GM21390 (cell line): ENCODE data around the gene PREP.
A peak's percentile ranks its signal among the peaks of the same experiment; 100 is the strongest.
"Not testable (repeated sequence)": the region's sequence is repeated elsewhere in the genome, so short reads cannot be mapped to it uniquely, and the experiment has no call there.

ENCODE experiments used
- ATAC-seq: cut with Tn5 transposase; IDR thresholded peaks from one replicate; pipeline ENCODE4 v1.9.1; 2021; ENCODE audit not compliant: unreplicated experiment

The PREP gene

GRCh38 chr6:105273589-105273988 lies 129.3 kb downstream of the PREP start:
- no peak for ATAC-seq

DNA sequence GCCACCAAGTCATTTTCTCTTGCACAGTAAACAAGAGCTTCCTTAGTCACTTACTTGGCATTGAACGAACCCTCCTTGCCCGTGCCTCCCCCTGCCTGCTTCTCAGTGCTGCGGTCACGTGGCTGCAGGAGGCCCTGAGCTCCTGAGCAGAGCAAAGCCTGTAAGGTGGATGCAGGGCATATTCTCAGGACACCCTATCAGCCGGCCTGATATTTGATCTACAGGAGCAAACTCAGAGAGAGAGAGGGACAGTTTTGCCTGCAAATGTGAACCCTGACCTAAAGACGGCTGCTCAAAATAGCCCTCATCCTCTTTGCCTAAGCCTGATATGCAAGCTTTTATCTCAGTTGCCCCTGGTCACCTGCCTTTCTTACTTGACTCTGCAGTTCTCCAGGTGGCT lies 130.1 kb downstream of the PREP start:
- no peak for ATAC-seq

DNA sequence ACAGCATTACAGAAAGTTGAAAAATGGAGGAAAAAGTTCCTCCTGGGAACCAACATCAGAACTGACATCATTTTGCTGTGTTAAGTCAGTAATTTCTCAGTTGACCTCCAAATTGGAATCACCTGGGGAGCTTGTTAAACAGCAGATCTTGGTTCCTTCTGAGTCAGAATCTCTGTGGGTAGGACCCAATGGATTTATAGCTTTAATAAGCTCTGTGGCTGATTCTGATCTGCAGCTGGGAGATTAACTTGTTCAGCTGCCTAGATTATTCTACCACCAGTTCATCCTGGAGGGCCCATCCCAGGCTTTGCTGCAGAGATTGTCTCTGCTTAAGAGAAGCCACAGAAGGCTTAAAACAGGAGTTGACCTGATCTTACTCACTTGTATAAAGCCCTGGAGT lies 132.4 kb downstream of the PREP start:
- no peak for ATAC-seq

- no peak for ATAC-seq
Measured at GRCh38 chr6:105269390-105269789, 133.5 kb downstream of the PREP start.

GRCh38 chr6:105263685-105264610 lies 138.9 kb downstream of the PREP start:
- no peak for ATAC-seq

DNA sequence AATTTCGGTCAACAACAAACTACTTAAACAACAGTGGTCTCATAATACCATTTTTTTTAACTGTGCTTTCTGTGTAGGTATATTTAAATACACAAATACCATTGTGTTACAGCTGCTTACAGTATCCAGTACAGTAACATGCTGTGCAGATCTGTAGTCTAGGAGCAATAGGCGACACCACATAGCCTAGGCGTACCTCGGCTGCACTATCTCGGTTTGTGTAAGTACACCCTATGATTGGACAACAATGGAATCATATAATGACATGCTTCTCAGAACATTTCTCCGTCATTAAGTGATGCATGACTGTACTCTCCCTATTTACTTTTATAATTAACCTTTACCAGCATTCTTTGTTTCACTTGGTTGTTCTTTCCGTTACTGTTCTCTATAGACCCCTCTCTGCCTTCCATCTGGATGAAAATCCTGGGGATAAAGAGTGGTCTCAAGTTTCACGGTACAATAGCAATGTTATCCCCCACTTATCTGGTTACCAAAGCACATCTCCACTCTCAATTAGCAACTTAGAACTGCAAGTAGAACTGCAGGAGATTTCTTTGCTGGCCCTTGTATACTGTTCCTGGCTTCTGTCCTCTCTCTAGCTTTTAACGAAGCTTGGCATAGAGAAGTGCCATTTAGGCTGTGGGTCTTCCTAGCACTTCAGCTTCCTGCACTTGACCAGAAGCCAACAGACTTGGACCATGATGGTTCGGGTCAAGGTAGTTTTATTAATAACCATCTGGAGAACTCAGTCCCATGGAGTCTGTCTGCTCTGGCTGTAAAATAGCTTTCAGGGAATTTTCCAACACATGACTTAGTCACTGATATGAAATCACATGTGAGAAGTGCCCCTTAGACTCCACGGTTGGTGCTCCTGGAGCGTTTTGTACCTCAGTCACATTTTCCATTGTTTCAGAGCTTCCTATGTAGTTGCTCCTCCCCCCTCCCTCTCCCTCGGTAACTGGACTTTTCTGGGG lies 142.7 kb downstream of the PREP start:
- ATAC-seq = no peak

- ATAC-seq = no peak
Measured at GRCh38 chr6:105258816-105259215, 144.1 kb downstream of the PREP start.

GRCh38 chr6:105257340-105257739 lies 145.5 kb downstream of the PREP start:
- ATAC-seq = peak; percentile 76

GRCh38 chr6:105256619-105257018 lies 146.3 kb downstream of the PREP start:
- ATAC-seq = no peak

- ATAC-seq = no peak
Measured at GRCh38 chr6:105253787-105254186, 149.1 kb downstream of the PREP start.

DNA sequence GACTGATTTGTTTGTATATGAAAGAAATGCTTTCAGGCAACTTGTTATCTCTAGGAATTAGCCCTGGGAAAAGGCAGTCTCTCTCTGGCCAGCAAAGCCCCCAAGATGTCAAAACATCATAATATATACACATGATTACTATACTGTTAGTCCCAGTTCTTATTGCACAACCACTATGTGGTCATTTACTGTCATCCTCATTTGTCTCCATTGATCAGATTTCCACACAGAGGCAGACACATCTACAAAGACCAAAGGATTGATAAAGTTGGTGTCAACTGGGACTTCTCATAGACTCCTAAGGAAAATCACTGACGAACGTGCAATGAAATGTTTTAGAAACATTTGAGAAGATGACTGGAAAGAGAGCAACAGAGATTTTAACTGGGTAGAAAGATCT lies 151.2 kb downstream of the PREP start:
- ATAC-seq = no peak

GRCh38 chr6:105250533-105250932 lies 152.3 kb downstream of the PREP start:
- ATAC-seq = no peak

DNA sequence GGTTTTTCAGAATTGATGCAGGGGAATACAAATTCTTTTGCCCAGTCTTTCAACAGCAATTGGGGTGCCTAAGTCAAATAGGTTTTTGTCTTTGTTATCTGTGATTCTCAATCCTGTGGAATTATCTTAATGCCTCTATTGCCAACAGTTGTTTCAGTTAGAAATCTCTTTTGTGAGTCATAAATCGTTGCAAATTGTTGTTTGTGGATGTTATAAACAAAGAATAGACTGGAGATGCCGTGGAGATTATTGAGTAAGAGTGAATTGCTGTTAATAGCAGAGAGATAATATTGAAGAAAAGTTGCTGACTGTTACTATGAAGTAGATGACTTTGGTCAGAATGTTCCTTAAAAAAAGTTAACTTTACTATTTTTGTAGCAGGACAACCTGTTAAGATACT lies 159.4 kb downstream of the PREP start:
- ATAC-seq = no peak

- no peak for ATAC-seq
Measured at GRCh38 chr6:105235155-105235554, 167.7 kb downstream of the PREP start.

DNA sequence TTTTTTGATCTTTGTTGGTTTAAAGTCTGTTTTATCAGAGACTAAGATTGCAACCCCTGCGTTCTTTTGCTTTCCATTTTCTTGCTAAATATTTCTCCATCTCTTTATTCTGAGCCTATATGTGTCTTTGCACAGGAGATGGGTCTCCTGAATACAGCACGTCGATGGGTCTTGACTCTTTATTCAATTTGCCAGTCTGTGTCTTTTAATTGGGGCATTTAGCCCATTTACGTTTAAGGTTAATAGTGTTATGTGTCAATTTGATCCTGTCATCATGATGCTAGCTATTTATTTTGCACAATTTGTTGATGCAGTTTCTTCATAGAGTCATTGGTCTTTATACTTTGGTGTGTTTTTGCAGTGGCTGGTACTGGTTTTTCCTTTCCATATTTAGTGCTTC lies 171.1 kb downstream of the PREP start:
- not testable (repeated sequence) for ATAC-seq
